Stimulated activated CD4-positive, alpha-beta T cell treated with anti-CD3 and anti-CD28 coated beads, Interleukin-1b, Interleukin-23, amount 100 ng/mL, for 1 hour (primary cell): ENCODE measurements around the gene IFNA16.
"Not testable (repeated sequence)": the region's sequence is repeated elsewhere in the genome, so short reads cannot be mapped to it uniquely, and the experiment has no call there.

ENCODE experiments used
- DNase-seq, 2 donors: peaks; one replicate each; pipeline ENCODE4 v3.0.0-alpha.2; 2020; ENCODE audit warnings: low read depth in 2 of 2

IFNA16 gene

DNA sequence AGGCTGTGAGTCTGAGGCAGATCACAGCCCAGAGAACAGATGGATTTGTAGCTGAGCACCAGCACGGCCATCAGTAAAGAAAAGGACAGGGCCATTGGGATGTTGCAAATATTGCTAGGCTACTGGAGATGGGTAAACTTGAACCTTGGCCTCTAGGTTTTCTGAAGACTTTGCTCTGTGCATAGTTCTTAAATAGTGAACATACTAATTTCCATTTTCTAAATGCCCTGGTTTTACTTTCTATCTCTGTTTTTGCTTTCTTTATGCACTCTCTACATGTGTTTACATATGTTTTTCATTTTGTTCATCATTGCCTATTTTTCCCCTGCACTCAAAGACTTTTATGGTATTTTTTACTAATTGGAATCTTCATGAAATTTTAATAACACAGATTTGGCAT lies at the start of gene IFNA16:
Gene IFNA16, minus strand, starts transcription at position 101 of the 400 bp plus-strand sequence. Its CDS starts 6 bp downstream, at position 95.
- not testable (repeated sequence) for DNase-seq

DNA sequence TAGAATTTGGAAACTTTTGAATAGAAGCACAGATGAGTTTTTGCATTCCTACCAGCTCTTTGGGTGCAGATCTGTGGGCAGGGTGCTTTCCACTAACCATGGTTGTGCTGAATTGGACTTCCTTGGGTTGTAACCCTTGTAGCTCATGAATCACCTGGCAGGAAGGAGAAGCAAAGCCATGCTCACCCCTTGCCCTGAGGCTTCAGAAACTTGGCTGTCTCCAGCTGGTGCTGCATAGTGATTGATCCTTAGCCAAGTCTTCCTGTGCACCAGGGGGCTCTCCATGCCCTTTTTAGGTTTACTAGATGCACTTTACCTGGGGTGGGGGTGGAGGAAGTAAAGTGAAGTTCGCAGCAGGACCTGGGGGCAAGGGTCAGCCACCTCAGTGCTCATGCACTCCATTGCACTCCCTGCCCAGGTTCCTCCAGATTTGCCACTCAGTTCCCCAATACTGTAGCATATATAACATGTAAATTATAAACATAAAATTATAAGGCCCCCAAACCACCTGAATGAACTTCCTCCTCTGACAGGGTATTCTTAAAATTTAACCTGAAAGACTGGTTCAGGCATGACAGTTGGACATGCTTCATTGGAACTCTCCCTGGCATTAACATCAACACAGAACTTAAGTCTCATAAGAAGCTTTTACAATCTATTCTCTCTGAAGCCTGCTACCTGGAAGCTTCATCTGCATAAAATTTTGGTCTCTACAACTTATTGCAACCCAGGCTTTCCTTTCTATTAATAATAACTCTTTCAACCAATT lies 48.5 kb upstream of the IFNA16 start:
- DNase-seq, result no peak

DNA sequence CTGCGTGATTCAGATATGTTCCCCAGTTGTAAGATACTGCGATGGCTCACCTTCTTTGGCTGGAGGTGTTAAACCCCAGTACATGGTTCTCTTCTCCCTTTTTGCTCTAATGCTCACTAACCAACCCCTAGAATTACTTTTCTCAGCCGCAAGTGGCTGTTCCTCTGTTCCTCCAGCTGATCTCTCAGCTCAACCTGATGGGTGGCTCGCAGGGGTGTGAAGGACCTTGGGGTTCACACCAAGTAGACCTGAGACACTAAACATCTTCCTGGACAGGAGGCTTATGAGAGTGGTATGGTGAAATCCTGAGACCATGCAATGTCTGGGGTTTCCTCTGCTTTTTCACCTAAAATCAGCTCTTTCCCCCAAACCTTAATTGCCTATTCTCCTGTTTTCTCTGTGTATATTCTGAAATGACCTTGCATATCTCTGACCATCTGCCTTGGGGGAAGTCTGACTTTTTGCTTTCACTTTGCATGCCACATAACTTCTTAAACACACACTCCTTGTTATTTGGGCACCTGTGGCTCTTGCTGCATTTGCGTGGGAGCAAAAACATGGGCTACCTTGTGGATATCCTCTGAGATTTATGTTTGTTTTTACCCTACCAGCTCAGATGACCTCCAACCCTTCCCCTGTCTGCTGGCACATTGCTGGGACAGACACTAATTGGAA lies 38.6 kb upstream of the IFNA16 start:
- DNase-seq, result no peak

DNA sequence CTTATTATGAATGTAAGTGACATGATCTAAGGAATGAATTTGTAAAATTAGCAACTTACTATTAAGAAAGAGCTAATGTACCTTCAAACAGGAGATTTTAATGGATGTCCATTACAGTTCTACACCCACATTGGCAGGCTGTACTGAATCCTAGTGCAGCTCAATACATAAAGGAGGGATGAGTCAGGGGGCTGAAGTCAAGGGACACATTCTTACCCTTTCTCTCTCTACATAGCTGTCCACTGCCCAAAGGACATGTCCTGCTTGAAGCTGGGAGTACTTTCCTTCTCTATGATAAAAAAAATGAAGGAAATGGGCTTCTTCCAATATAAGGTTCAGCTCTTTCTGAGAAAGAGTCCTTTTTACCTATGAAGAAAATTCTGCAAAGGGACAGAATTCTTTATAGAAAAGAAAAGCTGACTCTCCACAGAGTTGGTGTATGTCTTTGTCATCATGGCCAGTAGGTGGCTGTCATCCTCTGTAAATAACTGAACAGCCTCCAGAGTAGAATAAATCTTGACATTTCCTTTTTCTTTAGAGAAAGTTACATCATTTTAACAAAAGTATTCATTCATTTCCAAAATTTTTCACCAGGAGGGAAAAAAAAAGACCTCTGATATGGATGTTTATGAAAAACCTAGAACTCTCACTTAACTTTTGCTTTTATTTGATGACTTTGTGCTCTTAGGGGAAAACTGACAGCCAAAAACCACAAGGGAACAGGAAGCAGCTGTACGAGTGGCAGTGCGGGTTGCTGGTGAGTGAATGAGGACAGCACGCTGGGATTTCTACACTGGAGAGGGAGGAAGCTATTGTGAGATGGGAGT lies 35.8 kb upstream of the IFNA16 start:
- DNase-seq, result no peak

DNA sequence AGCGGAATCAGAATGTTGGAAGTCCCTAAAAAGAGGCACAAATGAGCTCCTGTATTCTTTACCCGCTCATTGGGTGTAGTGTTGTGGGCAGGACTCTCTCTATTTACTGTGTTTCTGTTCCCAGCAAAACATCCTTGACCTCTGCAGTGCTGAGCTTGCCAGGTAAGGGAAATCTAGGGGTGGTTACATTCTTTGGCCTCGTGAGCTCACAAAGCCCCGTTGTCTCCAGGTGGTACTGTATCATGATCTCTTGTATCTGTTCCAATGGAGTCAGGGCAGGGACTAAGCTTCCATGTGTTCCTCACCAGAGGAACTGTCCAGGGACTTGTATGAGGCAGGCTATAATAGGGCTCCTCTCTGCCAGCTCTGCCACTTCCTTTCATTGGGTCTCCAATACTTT lies 34.5 kb upstream of the IFNA16 start:
- no peak for DNase-seq

DNA sequence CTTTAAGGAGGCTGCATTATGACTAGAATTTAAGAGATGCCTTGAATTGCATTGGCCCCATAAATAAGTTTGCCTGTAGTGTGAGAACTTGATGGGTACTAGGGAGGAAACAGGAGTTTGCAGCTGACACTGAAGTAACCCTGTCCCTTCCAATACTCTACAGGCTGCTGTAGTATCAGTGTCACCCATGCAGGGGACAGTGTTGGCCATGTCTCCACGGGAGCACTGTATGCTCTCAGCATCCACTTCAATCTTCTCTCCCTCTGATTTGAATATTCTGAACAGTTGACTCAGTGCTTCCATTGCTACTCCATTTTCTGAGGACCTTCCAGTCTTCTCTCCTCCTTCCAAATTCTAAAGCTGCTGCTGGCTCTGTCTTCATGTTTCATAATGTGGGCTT lies 34.1 kb upstream of the IFNA16 start:
- no peak for DNase-seq

DNA sequence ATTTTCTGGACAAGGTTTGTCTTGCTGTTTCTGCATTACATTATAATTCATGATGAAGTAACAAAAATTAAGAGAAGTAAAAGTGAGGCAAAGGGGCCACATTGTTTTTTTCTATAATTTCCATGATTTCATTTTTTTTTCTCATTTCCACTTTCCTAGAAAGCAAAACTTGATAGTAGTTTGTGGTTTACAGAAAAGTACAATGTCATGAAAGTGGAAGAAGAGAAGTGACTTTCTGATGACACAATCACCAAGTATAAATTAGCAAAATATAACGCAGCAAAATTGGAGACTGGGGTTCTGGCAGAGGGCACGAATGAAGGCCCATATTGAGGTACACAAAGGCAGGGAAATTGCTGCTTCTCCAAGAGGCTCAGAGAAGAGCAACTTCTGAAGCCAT lies 27.7 kb upstream of the IFNA16 start:
- DNase-seq, result no peak

DNA sequence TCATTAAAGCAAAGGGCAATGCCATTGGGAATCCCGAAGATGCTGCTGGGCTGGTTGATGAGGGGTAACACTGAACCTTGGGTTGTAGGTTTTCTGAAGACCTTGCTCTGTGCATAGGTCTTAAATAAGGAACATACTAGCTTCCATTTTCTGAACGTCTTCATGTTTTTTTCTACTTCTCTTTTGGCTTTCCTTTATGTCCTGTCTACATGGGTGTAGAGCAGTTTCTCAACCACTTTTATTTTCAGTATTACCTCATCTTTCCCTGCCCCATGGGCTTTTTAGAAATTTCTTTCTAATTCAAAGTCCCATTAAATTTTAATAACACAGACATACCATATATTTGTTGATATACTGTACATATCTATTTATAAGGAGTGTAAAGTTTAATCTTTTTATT lies 22.8 kb upstream of the IFNA16 start, which contains the start of gene IFNA14:
Gene IFNA14, minus strand, starts transcription at position 95 of the 400 bp plus-strand sequence. Its CDS starts 70 bp downstream, at position 25.
- DNase-seq, result no peak

DNA sequence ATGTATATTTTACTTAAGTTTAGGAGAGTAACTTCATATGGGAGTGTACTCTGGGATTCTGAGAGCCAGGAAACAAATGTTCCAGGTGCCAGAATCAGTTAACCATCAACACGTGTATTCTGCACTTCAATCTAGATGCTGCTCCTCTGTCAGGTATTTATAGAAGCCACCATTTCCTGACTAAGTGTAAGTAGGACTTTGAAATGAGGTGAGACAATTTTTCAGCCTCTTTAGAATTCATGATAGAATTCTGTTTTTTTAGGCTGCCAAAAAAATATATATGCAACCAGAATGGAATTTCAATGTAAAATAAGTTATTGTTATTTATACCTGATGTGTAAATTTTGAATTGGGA lies 19.2 kb upstream of the IFNA16 start:
- DNase-seq, result not testable (repeated sequence)

DNA sequence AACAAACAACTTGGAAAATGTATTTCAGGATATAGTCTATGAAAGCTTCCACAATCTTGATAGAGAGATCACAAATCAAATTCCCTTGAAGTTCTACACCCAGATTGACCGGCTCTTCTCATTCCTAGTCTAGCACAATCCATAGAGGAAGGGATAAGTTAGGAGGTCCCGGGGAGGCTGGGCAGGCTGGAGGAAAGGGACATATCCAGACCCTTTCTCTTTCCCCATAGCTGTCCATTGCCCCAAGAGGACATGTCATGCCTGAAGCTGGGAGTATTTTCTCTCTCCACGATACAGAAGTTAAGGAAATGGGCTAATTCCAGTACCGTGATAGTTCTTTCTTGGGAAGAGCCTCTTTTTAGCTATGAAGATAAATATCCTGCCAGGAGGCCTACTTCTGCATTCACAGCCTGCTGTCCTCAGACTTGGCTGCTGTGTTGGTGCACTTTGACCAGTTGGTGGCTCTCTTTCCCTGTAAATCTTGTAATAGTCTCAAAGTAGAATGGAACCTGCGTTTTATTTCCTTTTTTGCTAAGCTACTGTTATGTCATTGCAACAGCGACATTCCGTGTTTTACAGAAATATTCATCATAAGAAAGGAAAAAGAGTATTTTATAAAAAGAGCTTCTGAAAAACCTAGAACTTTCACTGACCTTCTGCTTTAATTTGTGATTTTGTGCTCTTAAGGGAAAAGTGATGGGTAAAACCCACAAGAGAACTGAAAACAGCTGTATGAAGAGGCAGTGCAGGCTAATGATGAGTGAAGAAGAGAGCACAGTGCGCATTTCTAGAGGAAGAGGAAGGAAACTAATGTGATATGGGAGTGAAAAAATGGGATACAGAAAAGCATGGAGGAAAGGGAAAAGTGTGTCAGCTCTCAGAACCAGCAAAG lies 18.6 kb upstream of the IFNA16 start:
- DNase-seq, result not testable (repeated sequence)

DNA sequence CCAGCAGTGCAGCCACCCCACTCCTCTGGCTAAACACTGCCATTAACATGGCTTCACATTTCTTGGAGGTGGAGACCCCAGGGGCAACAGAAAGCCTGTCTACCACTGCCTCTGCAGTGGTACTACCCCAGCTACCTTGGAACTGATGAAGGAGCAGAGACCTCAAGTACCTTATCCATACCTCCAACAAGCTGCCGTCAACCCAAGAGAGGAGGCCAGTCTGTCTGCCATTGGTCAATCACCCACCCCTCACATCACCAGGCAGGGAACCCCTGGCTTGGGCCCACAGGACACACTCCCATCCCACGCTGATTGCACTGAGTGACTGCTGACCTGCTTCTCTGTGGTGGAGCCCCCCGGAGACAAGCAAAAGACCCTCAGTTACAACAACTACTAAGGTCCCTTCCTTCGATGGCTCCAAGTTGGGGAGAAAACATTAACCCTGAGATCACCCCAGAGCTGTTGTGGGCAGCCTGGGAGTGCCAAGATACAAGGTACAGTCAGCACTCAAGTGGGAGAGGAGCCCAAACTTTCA lies 17.1 kb upstream of the IFNA16 start:
- DNase-seq, result no peak

DNA sequence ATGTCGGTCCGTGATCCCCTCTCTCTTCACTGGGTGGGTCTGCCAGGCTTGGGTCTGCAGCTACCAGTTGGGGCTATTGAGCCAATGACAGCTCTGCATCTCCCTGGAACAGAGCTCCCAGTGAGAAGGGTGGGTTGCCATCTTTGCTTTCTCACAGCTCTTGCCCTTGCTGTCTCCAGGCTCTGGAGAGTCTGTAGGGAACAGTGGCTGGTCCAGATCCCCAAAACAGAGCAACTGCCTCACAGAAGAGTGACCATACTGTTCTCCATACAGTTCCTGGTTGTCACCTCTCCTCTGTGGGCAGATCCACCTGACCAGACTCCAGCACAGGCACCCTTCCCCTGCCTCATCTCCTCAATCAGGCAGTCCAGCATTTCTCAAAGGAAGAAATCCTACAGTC lies 16.1 kb upstream of the IFNA16 start:
- DNase-seq, result no peak

DNA sequence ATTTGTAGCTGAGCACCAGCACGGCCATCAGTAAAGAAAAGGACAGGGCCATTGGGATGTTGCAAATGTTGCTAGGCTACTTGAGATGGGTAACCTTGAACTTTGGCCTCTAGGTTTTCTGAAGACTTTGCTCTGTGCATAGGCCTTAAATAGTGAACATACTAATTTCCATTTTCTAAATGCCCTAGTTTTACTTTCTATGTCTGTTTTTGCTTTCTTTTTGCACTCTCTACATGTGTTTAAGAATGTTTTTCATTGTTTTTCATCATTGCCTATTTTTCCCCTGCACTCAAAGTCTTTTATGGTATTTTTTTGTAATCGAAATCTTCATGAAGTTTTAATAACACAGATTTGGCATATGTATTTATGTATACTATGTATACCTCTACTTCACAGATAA lies 11.0 kb upstream of the IFNA16 start, which contains the start of gene IFNA17:
Gene IFNA17, minus strand, starts transcription at position 101 of the 400 bp plus-strand sequence. Its CDS starts 49 bp downstream, at position 52.
- no peak for DNase-seq

DNA sequence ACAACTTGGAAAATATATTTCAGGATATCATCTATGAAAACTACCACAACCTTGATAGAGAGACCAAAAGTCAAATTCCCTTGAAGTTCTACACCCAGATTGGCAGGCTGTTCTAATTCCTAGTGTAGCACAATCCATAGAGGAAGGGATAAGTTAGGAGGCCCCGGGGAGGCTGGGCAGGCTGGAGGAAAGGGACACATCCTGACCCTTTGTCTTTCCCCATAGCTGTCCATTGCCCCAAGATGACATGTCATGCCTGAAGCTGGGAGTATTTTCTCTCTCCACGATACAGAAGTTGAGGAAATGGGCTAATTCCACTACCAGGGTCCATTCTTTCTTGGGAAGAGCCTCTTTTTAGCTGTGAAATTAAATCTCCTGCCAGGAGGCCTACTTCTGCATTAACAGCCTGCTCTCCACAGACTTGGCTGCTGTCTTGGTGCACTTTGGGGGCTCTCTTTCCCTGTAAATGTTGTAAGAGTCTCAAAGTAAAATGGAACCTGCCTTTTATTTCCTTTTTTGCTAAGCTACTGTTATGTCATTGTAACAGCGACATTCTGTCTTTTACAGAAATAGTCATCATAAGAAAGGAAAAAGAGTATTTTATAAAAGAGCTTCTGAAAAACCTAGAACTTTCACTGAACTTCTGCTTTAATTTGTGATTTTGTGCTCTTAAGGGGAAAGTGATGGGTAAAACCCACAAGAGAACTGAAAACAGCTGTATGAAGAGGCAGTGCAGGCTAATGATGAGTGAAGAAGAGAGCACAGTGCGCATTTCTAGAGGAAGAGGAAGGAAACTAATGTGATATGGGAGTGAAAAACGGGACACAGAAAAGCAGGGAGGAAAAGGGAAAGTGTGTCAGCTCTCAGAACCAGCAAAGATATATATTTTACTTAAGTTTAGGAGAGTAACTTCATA lies 3.4 kb downstream of the IFNA16 start:
- not testable (repeated sequence) for DNase-seq

DNA sequence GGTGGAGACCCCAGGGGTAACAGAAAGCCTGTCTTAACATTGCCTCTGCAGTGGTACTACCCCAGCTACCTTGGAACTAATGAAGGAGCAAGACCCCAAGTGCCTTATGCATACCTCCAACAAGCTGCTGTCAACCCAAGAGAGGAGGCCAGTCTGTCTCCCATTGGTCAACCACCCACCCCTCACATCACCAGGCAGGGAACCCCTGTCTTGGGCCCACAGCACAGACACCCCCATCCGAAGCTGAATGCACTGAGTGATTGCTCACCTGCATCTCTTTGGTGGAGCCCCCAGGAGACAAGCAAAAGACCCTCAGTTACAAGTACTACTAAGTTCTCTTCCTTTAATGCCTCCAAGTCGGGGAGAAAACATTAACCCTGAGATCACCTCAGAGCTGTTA lies 5.0 kb downstream of the IFNA16 start:
- DNase-seq, result not testable (repeated sequence)

DNA sequence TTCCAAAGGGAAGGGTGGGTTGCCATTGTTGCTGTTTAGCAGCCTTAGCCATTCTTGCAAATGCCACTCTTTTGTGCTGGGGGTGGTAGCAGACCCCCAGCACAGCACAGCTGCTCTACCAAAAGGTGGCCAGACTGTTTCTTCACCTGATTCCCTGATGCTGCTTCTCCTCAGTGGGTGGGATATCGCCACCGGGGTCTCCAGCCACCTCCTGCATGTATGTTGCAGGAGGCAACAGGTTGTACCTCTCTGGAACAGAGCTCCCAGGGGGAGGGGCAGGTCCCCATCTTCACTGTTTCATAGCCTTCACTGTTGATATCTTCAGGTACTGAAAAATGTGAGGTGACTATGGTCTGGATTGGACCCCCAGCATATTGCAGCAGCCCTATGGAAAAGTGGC lies 6.3 kb downstream of the IFNA16 start:
- not testable (repeated sequence) for DNase-seq

DNA sequence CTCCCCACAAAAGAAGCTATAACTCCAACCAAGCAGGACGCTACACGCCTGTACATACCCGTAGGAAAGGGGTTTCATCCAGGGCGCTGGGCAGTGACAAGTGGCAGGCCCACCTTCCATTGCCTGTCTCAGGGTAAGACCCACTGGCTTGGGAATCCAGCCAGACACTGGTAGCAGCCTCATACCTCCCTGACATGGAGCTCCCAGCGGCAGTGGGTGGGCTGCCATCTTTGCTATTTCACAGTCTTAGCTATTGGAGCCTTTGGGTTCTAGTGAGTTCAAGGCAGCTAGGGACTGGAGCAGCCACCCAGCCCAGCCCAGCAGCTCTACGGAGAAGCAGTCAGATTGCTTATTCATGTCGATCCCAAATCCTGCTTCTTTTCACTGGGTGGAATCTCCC lies 6.8 kb downstream of the IFNA16 start:
- no peak for DNase-seq

DNA sequence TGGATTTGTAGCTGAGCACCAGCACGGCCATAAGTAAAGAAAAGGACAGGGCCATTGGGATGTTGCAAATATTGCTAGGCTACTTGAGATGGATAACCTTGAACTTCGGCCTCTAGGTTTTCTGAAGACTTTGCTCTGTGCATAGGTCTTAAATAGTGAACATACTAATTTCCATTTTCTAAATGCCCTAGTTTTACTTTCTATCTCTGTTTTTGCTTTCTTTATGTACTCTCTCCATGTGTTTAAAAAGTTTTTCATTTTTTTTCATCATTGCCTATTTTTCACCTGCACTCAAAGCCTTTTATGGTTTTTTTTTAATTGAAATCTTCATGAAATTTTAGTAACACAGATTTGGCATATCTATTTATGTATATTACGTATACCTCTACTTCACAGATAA lies 10.1 kb downstream of the IFNA16 start, which contains the start of gene IFNA10:
Gene IFNA10, minus strand, starts transcription at position 101 of the 400 bp plus-strand sequence. Its CDS starts 46 bp downstream, at position 55.
- not testable (repeated sequence) for DNase-seq

DNA sequence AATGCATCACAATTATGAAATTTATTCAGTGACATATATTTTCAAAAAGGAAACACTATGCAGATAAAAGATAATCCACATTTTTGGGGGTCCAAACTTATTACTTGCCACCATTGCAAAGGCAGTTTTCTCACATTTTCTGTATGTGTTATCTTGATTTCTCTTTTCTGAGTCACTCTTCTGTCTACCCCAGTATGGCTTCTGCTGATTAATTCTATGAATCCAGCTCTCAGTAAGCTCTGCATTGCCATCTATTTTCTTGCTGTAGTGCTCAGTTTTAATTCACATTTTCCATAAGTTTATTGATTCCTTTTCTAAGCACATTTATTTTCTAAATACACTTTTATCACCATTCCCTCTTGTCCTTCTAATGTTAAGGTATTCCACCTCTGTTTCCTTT lies 11.9 kb downstream of the IFNA16 start:
- no peak for DNase-seq

DNA sequence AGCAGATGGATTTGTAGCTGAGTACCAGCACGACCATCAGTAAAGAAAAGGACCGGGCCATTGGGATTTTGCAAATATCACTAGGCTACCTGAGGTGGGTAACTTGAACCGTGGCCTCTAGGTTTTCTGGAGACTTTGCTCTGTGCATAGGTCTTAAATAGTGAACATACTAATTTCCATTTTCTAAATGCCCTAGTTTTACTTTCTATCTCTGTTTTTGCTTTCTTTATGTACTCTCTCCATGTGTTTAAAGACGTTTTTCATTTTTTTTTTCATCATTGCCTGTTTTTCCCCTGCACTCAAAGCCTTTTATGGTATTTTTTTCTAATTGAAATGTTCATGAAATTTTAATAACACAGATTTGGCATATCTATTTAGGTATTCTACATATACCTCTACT lies 15.0 kb downstream of the IFNA16 start, which contains the start of gene IFNA7:
Gene IFNA7, minus strand, starts transcription at position 101 of the 400 bp plus-strand sequence. Its CDS starts 40 bp downstream, at position 61.
- DNase-seq, result not testable (repeated sequence)
